GM12865 (cell line): Measurements from ENCODE around the gene ATXN1.

Source experiments
- DNase-seq: peaks from one replicate; pipeline ENCODE4 v3.0.0; 2010; ENCODE audit warnings: low read depth
- H3K4me3 ChIP-seq: 2 replicates; pipeline ENCODE4 v1.5.1; 2011; ENCODE audit warnings: mild to moderate bottlenecking, low read depth, low read length, control low read depth
- CTCF ChIP-seq: IDR thresholded peaks from 2 replicates; pipeline ENCODE4 v1.5.1; 2011; ENCODE audit warnings: low read length, control low read depth, low read depth, inconsistent platforms; ENCODE audit not compliant: insufficient read depth; ENCODE audit errors: missing control alignments

Gene ATXN1

GRCh38 chr6:16333580-16333979, 427.7 kb downstream of the ATXN1 start:
- DNase-seq, result no peak
- TF ChIP-seq CTCF, result no peak
- H3K4me3 ChIP-seq, result no peak overlapping the region

GRCh38 chr6:16332175-16332542, 429.1 kb downstream of the ATXN1 start:
- H3K4me3 ChIP-seq, result no peak overlapping the region
- peak; percentile 92 for DNase-seq
- TF ChIP-seq CTCF, result peak; percentile 76

DNA sequence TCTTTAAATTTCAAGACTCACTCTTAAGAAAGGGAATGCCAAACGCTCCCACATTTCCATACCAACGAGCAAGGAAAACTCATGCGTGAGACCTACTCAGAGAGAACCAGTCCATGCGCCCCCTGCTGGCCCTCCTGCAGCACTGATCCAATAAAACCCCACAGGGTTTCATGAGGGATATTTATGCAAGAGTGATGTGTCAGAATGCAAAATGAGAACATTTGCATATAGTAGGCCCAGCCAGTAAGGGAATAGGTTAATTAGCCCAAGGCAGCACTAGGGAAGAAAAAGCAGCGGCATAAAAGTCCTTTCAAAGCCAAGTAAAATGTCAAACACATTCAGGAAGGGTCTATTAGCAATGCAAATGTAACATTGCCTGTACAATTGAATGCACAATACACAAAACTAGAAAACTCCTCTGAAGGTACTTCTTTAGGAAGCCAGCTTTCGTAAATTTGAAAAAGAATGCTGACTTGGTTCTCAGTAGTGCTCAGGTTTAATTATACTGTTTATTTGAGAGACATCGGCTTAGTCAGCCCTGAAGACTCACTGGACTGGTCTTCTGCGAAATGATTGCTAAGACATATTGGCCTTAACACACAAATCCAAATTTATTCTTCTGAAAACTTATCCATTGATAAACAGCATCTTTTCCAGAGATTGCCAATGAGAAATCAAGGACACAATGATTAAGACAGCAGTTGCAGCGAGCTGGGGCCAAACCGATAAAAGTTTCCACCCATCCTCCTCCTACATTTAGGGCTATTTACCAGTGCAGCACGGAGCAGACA, 429.7 kb downstream of the ATXN1 start:
- peak; percentile 90 for TF ChIP-seq CTCF
- DNase-seq, result peak; percentile 79
- H3K4me3 ChIP-seq, result peak overlapping the region; percentile 13; the same call in 1 of the 2 replicates

DNA sequence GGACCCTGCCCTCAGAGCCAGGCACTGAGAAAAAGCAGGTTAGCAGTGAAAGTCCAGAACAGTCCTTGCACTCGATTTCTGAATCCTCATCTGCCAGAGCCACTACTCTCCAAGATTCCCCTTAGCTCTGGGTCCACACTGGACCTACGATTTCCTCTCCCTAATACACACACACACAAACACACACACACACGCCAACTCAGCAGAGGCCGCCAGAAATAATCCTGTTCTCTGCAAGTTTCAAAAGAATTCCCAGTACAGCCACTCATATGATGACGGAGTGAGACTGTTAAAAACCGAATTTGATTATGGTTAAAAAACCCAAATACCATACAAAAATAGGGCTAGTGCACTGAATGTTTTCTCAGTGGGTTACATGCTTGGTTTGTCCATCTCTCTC, 432.0 kb downstream of the ATXN1 start:
- DNase-seq, result no peak
- no peak overlapping the region for H3K4me3 ChIP-seq
- no peak for TF ChIP-seq CTCF

DNA sequence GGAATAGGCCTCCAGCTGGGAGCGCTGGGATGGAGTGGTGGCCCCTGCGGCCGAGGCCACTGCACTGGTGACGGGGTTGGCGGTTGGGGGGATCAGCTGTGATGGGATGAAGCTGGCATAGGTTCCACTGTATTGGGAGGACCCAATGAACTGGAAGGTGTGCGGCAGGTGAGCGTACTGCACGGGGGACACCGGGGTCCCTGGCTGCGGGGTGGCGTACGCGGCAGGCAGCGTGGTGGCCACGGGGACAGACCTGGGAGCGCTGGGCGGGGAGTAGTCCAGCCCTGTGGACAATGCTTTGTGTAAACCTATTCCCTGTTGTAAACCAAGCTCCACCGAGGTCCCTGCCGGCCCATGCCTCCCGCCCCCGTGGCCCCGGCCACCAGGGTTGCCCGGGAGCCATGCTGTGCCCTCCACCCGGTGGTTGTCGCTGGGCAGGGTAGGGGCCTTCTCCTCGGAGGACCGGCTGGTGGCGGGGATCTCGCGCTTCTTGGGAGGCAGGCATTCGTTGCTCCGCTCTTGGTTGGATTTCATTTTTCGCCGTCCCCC, 433.4 kb downstream of the ATXN1 start:
- no peak overlapping the region for H3K4me3 ChIP-seq
- TF ChIP-seq CTCF, result no peak
- no peak for DNase-seq

DNA sequence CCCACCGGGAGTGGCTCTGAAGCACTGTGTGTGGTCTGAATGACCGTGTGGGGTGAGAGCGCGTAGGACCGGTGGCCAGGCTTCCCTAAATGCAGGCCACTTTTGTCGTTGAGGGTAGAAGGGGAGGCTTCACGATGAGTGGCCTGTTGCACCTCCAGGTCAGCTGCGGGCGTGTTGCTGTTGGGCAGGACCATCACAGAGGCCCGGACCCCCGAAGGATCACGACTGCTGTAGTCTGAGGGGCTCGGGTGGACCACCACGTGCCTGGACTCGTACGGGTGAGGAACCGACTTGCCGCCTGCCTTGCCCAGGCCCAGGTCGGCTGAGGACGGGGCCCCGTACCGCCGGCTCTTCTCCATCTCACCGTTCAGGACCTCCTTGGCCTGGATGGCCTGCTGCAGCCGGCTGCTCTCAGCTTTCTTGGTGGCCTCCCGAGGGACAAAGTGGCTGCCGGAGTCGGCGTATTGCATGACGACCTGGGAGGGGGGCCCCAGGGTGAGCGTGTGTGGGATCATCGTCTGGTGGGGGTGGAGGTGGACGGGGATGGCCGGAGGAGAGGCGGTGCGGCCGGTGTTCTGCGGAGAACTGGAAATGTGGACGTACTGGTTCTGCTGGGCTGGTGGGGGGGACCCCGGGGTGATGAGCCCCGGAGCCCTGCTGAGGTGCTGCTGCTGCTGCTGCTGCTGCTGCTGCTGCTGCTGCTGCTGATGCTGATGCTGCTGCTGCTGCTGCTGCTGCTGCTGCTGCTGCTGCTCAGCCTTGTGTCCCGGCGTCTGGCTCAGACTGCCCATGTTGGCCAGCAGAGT, 434.1 kb downstream of the ATXN1 start:
- no peak for TF ChIP-seq CTCF
- DNase-seq, result no peak
- H3K4me3 ChIP-seq, result no peak overlapping the region
